SK-N-SH (cell line): ENCODE measurements around the gene EPHB2.

Source experiments
- EP300 ChIP-seq, 2 experiments: IDR thresholded peaks; 2 replicates each; pipeline versions ENCODE4 v1.4.0 to v1.6.1; 2012; ENCODE audit warnings: borderline replicate concordance in 1 of 2, low read depth in 1 of 2, low read length in 1 of 2
- EZH2phosphoT487 ChIP-seq: fragments of 200-600 bp; sonication (generic); IDR thresholded peaks from 2 replicates; pipeline ENCODE4 v1.6.1; 2017; ENCODE audit warnings: low read depth, mixed run types, mild to moderate bottlenecking, antibody characterized with exemption, moderate library complexity, borderline replicate concordance
- FOXM1 ChIP-seq: IDR thresholded peaks from 2 replicates; pipeline ENCODE4 v1.4.0; 2012; ENCODE audit warnings: low read depth, mild to moderate bottlenecking
- GABPA ChIP-seq: IDR thresholded peaks from 2 replicates; pipeline ENCODE4 v1.4.0; 2012; ENCODE audit warnings: low read depth, mild to moderate bottlenecking
- JUND ChIP-seq: IDR thresholded peaks from 2 replicates; pipeline ENCODE4 v1.4.0; 2012
- MXI1 ChIP-seq: IDR thresholded peaks from 2 replicates; pipeline ENCODE4 v1.6.1; 2012; ENCODE audit warnings: mild to moderate bottlenecking, low read depth, low read length, improper control_type of control experiment
- SIN3A ChIP-seq: IDR thresholded peaks from 2 replicates; pipeline ENCODE4 v1.6.1; 2012; ENCODE audit warnings: low read depth, mild to moderate bottlenecking, low read length, moderate library complexity, borderline replicate concordance
- SMC3 ChIP-seq: IDR thresholded peaks from 2 replicates; pipeline ENCODE4 v1.6.1; 2012; ENCODE audit warnings: low read depth, low read length, improper control_type of control experiment
- TCF12 ChIP-seq: IDR thresholded peaks from 2 replicates; pipeline ENCODE4 v1.4.0; 2012
- YY1 ChIP-seq: IDR thresholded peaks from 2 replicates; pipeline ENCODE4 v1.4.0; 2012; ENCODE audit warnings: low read depth, mild to moderate bottlenecking
- TF ChIP-seq, protein P1 (sequence below): fragments of 200-600 bp; sonication (generic); IDR thresholded peaks from 2 replicates; pipeline ENCODE4 v1.6.1; 2017; ENCODE audit warnings: antibody characterized with exemption, mild to moderate bottlenecking, moderate library complexity
- TF ChIP-seq, protein P2 (sequence below): IDR thresholded peaks from 2 replicates; pipeline ENCODE4 v1.6.1; 2012; ENCODE audit warnings: mild to moderate bottlenecking, low read depth, low read length, moderate library complexity
- TF ChIP-seq, protein P3 (sequence below): IDR thresholded peaks from 2 replicates; pipeline ENCODE4 v1.4.0; 2012; ENCODE audit warnings: low read depth

DNA sequence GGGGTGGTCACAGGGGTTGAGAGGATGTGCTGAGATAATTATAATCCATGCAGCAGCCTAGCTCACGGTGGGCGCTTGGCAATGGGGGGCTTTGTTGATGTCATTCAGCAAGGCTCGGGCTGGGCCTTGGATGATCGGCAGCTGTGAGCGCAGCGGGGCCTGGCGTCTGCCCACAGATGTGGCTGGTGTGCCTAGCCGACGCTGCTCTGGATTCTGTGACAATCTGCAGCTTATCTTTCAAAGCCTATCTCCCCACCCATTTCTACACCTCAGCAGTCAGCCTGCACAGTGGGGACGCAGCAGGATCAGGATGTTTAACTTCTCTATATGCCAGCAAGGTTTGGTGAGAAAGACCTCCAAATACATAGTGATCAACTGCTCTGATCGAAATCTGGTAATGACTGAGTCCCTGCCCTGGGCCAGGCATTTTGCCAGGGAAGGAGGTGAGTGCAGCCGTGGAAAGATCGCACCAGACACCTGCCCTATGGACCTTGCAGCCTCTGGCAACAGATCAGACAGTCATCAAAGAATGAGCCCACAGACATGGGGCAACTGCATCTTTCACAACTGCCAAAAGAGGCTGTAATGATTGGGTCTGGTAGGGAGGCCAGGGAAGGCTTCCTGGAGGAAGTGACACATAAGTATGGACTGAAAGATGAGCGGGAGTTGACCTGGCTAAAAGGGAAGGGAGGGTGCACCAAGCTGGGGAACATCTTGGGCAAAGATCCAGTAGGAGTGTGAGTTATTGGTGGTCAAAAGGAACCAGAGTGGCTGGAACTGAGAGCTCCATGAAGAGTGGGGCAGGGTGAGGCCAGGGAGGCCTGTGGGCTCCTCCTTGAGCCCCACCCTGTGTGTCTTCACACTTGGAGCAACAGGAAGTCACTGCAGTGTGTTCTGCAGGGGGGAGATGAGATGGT is 35.3 kb downstream of the EPHB2 start:
- TF ChIP-seq, protein P1, sequence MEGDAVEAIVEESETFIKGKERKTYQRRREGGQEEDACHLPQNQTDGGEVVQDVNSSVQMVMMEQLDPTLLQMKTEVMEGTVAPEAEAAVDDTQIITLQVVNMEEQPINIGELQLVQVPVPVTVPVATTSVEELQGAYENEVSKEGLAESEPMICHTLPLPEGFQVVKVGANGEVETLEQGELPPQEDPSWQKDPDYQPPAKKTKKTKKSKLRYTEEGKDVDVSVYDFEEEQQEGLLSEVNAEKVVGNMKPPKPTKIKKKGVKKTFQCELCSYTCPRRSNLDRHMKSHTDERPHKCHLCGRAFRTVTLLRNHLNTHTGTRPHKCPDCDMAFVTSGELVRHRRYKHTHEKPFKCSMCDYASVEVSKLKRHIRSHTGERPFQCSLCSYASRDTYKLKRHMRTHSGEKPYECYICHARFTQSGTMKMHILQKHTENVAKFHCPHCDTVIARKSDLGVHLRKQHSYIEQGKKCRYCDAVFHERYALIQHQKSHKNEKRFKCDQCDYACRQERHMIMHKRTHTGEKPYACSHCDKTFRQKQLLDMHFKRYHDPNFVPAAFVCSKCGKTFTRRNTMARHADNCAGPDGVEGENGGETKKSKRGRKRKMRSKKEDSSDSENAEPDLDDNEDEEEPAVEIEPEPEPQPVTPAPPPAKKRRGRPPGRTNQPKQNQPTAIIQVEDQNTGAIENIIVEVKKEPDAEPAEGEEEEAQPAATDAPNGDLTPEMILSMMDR, result no peak
- no peak for TF ChIP-seq FOXM1
- no peak for TF ChIP-seq SMC3
- TF ChIP-seq EP300 (IDR thresholded peaks at IDR 0.05; ENCODE audit: borderline replicate concordance in 1 of 2, low read depth in 1 of 2, low read length in 1 of 2), result peak in 1 of 2 experiments; percentile 64; a peak in 1 of 4 replicates
- no peak for TF ChIP-seq YY1
- TF ChIP-seq JUND, result peak; percentile 56
- TF ChIP-seq, protein P2, sequence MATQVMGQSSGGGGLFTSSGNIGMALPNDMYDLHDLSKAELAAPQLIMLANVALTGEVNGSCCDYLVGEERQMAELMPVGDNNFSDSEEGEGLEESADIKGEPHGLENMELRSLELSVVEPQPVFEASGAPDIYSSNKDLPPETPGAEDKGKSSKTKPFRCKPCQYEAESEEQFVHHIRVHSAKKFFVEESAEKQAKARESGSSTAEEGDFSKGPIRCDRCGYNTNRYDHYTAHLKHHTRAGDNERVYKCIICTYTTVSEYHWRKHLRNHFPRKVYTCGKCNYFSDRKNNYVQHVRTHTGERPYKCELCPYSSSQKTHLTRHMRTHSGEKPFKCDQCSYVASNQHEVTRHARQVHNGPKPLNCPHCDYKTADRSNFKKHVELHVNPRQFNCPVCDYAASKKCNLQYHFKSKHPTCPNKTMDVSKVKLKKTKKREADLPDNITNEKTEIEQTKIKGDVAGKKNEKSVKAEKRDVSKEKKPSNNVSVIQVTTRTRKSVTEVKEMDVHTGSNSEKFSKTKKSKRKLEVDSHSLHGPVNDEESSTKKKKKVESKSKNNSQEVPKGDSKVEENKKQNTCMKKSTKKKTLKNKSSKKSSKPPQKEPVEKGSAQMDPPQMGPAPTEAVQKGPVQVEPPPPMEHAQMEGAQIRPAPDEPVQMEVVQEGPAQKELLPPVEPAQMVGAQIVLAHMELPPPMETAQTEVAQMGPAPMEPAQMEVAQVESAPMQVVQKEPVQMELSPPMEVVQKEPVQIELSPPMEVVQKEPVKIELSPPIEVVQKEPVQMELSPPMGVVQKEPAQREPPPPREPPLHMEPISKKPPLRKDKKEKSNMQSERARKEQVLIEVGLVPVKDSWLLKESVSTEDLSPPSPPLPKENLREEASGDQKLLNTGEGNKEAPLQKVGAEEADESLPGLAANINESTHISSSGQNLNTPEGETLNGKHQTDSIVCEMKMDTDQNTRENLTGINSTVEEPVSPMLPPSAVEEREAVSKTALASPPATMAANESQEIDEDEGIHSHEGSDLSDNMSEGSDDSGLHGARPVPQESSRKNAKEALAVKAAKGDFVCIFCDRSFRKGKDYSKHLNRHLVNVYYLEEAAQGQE, result peak; percentile 24; the same call in 1 of the 2 replicates
- TF ChIP-seq, protein P3, sequence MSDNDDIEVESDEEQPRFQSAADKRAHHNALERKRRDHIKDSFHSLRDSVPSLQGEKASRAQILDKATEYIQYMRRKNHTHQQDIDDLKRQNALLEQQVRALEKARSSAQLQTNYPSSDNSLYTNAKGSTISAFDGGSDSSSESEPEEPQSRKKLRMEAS, result no peak; the same call in 1 of the 2 replicates
- TF ChIP-seq SIN3A, result no peak
- TF ChIP-seq MXI1, result no peak
- TF ChIP-seq TCF12, result peak; percentile 79
- TF ChIP-seq GABPA, result no peak
- TF ChIP-seq EZH2phosphoT487, result no peak
